ENCODE data around the gene CPPED1. TPM values are rescaled to one million over a fixed set of nuclear protein-coding genes. Genes with fewer than 3 reads are reported as not detected.
"Not testable (repeated sequence)": the region's sequence is repeated elsewhere in the genome, so short reads cannot be mapped to it uniquely, and the experiment has no call there.

Gene CPPED1
- total RNA-seq, 1 donor from 2014 or later = 6.3 TPM

GRCh38 chr16:12793120-12793864 lies 10.4 kb downstream of the CPPED1 start:
- Histone ChIP-seq H3K9me3 (ENCODE audit: control insufficient read depth in 3 of 3, low read length in 3 of 3) (no peaks in the 10 kb centered on the region), H3K27ac (ENCODE audit: low read depth, low read length) (no peak overlapping the region), H3K36me3 (ENCODE audit: control insufficient read depth in 3 of 3, insufficient read depth in 3 of 3, low read length in 3 of 3) (peaks cover 0 to 2% (median 0%) of the 10 kb centered on the region in 3 donors), H3K9ac (ENCODE audit: low read depth in 1 of 3, low read length in 3 of 3) (no peak overlapping the region), H3K4me1 (ENCODE audit: control insufficient read depth in 3 of 3, insufficient read depth in 3 of 3, low read length in 3 of 3) (peaks cover 0 to 2% (median 0%) of the 10 kb centered on the region in 3 donors), H3K4me3 (ENCODE audit: low read length in 3 of 3) (no peak overlapping the region), H3K27me3 (ENCODE audit: control insufficient read depth in 3 of 3, insufficient read depth in 3 of 3, low read length in 3 of 3) (no peaks in the 10 kb centered on the region)

- not testable (repeated sequence) for H3K9me3 ChIP-seq (ENCODE audit: control insufficient read depth in 3 of 3, low read length in 3 of 3); H3K9ac ChIP-seq (ENCODE audit: low read depth in 1 of 3, low read length in 3 of 3); H3K36me3 ChIP-seq (ENCODE audit: control insufficient read depth in 3 of 3, insufficient read depth in 3 of 3, low read length in 3 of 3); H3K4me1 ChIP-seq (ENCODE audit: control insufficient read depth in 3 of 3, insufficient read depth in 3 of 3, low read length in 3 of 3); H3K27ac ChIP-seq (ENCODE audit: low read depth, low read length); H3K27me3 ChIP-seq (ENCODE audit: control insufficient read depth in 3 of 3, insufficient read depth in 3 of 3, low read length in 3 of 3); H3K4me3 ChIP-seq (ENCODE audit: low read length in 3 of 3)
Measured at GRCh38 chr16:12792528-12792927, 11.2 kb downstream of the CPPED1 start.

GRCh38 chr16:12791340-12791739 lies 12.3 kb downstream of the CPPED1 start:
- no peak overlapping the region for H3K4me3 ChIP-seq (ENCODE audit: low read length in 3 of 3)
- peaks cover 3 to 4% (median 3%) of the 10 kb centered on the region in 3 donors for H3K9me3 ChIP-seq (ENCODE audit: control insufficient read depth in 3 of 3, low read length in 3 of 3)
- no peaks in the 10 kb centered on the region for H3K27me3 ChIP-seq (ENCODE audit: control insufficient read depth in 3 of 3, insufficient read depth in 3 of 3, low read length in 3 of 3)
- H3K36me3 ChIP-seq (ENCODE audit: control insufficient read depth in 3 of 3, insufficient read depth in 3 of 3, low read length in 3 of 3) = peaks cover 2 to 3% (median 2%) of the 10 kb centered on the region in 3 donors
- H3K4me1 ChIP-seq (ENCODE audit: control insufficient read depth in 3 of 3, insufficient read depth in 3 of 3, low read length in 3 of 3) = peaks cover 0 to 2% (median 0%) of the 10 kb centered on the region in 3 donors
- no peak overlapping the region for H3K9ac ChIP-seq (ENCODE audit: low read depth in 1 of 3, low read length in 3 of 3)
- H3K27ac ChIP-seq (ENCODE audit: low read depth, low read length) = no peak overlapping the region

GRCh38 chr16:12788758-12789157 lies 14.9 kb downstream of the CPPED1 start:
- Histone ChIP-seq H3K4me3 (ENCODE audit: low read length in 3 of 3) (no peak overlapping the region), H3K9ac (ENCODE audit: low read depth in 1 of 3, low read length in 3 of 3) (no peak overlapping the region), H3K9me3 (ENCODE audit: control insufficient read depth in 3 of 3, low read length in 3 of 3) (peaks cover 3 to 6% (median 4%) of the 10 kb centered on the region in 3 donors), H3K27ac (ENCODE audit: low read depth, low read length) (no peak overlapping the region), H3K36me3 (ENCODE audit: control insufficient read depth in 3 of 3, insufficient read depth in 3 of 3, low read length in 3 of 3) (peaks cover 2 to 3% (median 2%) of the 10 kb centered on the region in 3 donors), H3K27me3 (ENCODE audit: control insufficient read depth in 3 of 3, insufficient read depth in 3 of 3, low read length in 3 of 3) (no peaks in the 10 kb centered on the region), H3K4me1 (ENCODE audit: control insufficient read depth in 3 of 3, insufficient read depth in 3 of 3, low read length in 3 of 3) (no peaks in the 10 kb centered on the region)

GRCh38 chr16:12786081-12786480 lies 17.6 kb downstream of the CPPED1 start:
- H3K9me3 ChIP-seq (ENCODE audit: control insufficient read depth in 3 of 3, low read length in 3 of 3) = peaks cover 3 to 6% (median 4%) of the 10 kb centered on the region in 3 donors

GRCh38 chr16:12784076-12784475 lies 19.6 kb downstream of the CPPED1 start:
- H3K27me3 ChIP-seq (ENCODE audit: control insufficient read depth in 3 of 3, insufficient read depth in 3 of 3, low read length in 3 of 3) = no peaks in the 10 kb centered on the region
- H3K4me1 ChIP-seq (ENCODE audit: control insufficient read depth in 3 of 3, insufficient read depth in 3 of 3, low read length in 3 of 3) = no peaks in the 10 kb centered on the region
- H3K9ac ChIP-seq (ENCODE audit: low read depth in 1 of 3, low read length in 3 of 3) = no peak overlapping the region
- no peak overlapping the region for H3K4me3 ChIP-seq (ENCODE audit: low read length in 3 of 3)
- peaks cover 5 to 10% (median 7%) of the 10 kb centered on the region in 3 donors for H3K36me3 ChIP-seq (ENCODE audit: control insufficient read depth in 3 of 3, insufficient read depth in 3 of 3, low read length in 3 of 3)
- H3K27ac ChIP-seq (ENCODE audit: low read depth, low read length) = no peak overlapping the region
- H3K9me3 ChIP-seq (ENCODE audit: control insufficient read depth in 3 of 3, low read length in 3 of 3) = peaks cover 3 to 6% (median 4%) of the 10 kb centered on the region in 3 donors

More at GRCh38 chr16:12786081-12786480, 17.6 kb downstream of the CPPED1 start:
- H3K27me3 ChIP-seq (ENCODE audit: control insufficient read depth in 3 of 3, insufficient read depth in 3 of 3, low read length in 3 of 3) = no peaks in the 10 kb centered on the region
- H3K4me1 ChIP-seq (ENCODE audit: control insufficient read depth in 3 of 3, insufficient read depth in 3 of 3, low read length in 3 of 3) = no peaks in the 10 kb centered on the region
- H3K36me3 ChIP-seq (ENCODE audit: control insufficient read depth in 3 of 3, insufficient read depth in 3 of 3, low read length in 3 of 3) = peaks cover 1 to 3% (median 2%) of the 10 kb centered on the region in 3 donors
- H3K27ac ChIP-seq (ENCODE audit: low read depth, low read length) = no peak overlapping the region
- no peak overlapping the region for H3K9ac ChIP-seq (ENCODE audit: low read depth in 1 of 3, low read length in 3 of 3)
- no peak overlapping the region for H3K4me3 ChIP-seq (ENCODE audit: low read length in 3 of 3)

GRCh38 chr16:12781777-12782176 lies 21.9 kb downstream of the CPPED1 start:
- no peaks in the 10 kb centered on the region for H3K4me1 ChIP-seq (ENCODE audit: control insufficient read depth in 3 of 3, insufficient read depth in 3 of 3, low read length in 3 of 3)
- H3K27me3 ChIP-seq (ENCODE audit: control insufficient read depth in 3 of 3, insufficient read depth in 3 of 3, low read length in 3 of 3) = no peaks in the 10 kb centered on the region
- H3K27ac ChIP-seq (ENCODE audit: low read depth, low read length) = no peak overlapping the region
- no peak overlapping the region for H3K9ac ChIP-seq (ENCODE audit: low read depth in 1 of 3, low read length in 3 of 3)
- no peak overlapping the region for H3K4me3 ChIP-seq (ENCODE audit: low read length in 3 of 3)
- peaks cover 0 to 3% (median 0%) of the 10 kb centered on the region in 3 donors for H3K9me3 ChIP-seq (ENCODE audit: control insufficient read depth in 3 of 3, low read length in 3 of 3)
- H3K36me3 ChIP-seq (ENCODE audit: control insufficient read depth in 3 of 3, insufficient read depth in 3 of 3, low read length in 3 of 3) = peaks cover 4 to 10% (median 4%) of the 10 kb centered on the region in 3 donors

- Histone ChIP-seq H3K27ac (ENCODE audit: low read depth, low read length) (no peak overlapping the region), H3K9ac (ENCODE audit: low read depth in 1 of 3, low read length in 3 of 3) (no peak overlapping the region), H3K4me1 (ENCODE audit: control insufficient read depth in 3 of 3, insufficient read depth in 3 of 3, low read length in 3 of 3) (no peaks in the 10 kb centered on the region), H3K9me3 (ENCODE audit: control insufficient read depth in 3 of 3, low read length in 3 of 3) (peaks cover 0 to 3% (median 0%) of the 10 kb centered on the region in 3 donors), H3K36me3 (ENCODE audit: control insufficient read depth in 3 of 3, insufficient read depth in 3 of 3, low read length in 3 of 3) (peaks cover 4 to 12% (median 4%) of the 10 kb centered on the region in 3 donors), H3K27me3 (ENCODE audit: control insufficient read depth in 3 of 3, insufficient read depth in 3 of 3, low read length in 3 of 3) (no peaks in the 10 kb centered on the region), H3K4me3 (ENCODE audit: low read length in 3 of 3) (no peak overlapping the region)
Measured at GRCh38 chr16:12780467-12780866, 23.2 kb downstream of the CPPED1 start.

GRCh38 chr16:12778726-12779125 lies 25.0 kb downstream of the CPPED1 start:
- Histone ChIP-seq H3K9ac (ENCODE audit: low read depth in 1 of 3, low read length in 3 of 3) (no peak overlapping the region), H3K27me3 (ENCODE audit: control insufficient read depth in 3 of 3, insufficient read depth in 3 of 3, low read length in 3 of 3) (no peaks in the 10 kb centered on the region), H3K4me1 (ENCODE audit: control insufficient read depth in 3 of 3, insufficient read depth in 3 of 3, low read length in 3 of 3) (no peaks in the 10 kb centered on the region), H3K27ac (ENCODE audit: low read depth, low read length) (no peak overlapping the region), H3K36me3 (ENCODE audit: control insufficient read depth in 3 of 3, insufficient read depth in 3 of 3, low read length in 3 of 3) (peaks cover 4 to 15% (median 4%) of the 10 kb centered on the region in 3 donors), H3K4me3 (ENCODE audit: low read length in 3 of 3) (no peak overlapping the region), H3K9me3 (ENCODE audit: control insufficient read depth in 3 of 3, low read length in 3 of 3) (no peaks in the 10 kb centered on the region)

GRCh38 chr16:12775656-12776236 lies 27.9 kb downstream of the CPPED1 start:
- Histone ChIP-seq H3K27ac (ENCODE audit: low read depth, low read length) (no peak overlapping the region), H3K9ac (ENCODE audit: low read depth in 1 of 3, low read length in 3 of 3) (no peak overlapping the region), H3K4me3 (ENCODE audit: low read length in 3 of 3) (no peak overlapping the region), H3K4me1 (ENCODE audit: control insufficient read depth in 3 of 3, insufficient read depth in 3 of 3, low read length in 3 of 3) (no peaks in the 10 kb centered on the region), H3K27me3 (ENCODE audit: control insufficient read depth in 3 of 3, insufficient read depth in 3 of 3, low read length in 3 of 3) (no peaks in the 10 kb centered on the region), H3K9me3 (ENCODE audit: control insufficient read depth in 3 of 3, low read length in 3 of 3) (no peaks in the 10 kb centered on the region), H3K36me3 (ENCODE audit: control insufficient read depth in 3 of 3, insufficient read depth in 3 of 3, low read length in 3 of 3) (peaks cover 4 to 11% (median 4%) of the 10 kb centered on the region in 3 donors)
